HEK293 (cell line): ENCODE results near the gene NAT10.

ENCODE experiments used
- CTCF ChIA-PET: fragments of 350-600 bp; formaldehyde crosslinking; extraction: SDS; loops from one replicate; lab custom pipeline; 2021; ENCODE audit warnings: antibody characterized with exemption; lab: Yijun Ruan, JAX
- POLR2A ChIA-PET: fragments of 300-600 bp; formaldehyde crosslinking; extraction: SDS; loops from one replicate; lab custom pipeline; 2020; ENCODE audit warnings: antibody characterized with exemption, inconsistent platforms; lab: Yijun Ruan, JAX
- H3K27ac ChIP-seq: fragments of 200-500 bp; sonication (Bioruptor generic); 2 replicates; pipeline ENCODE4 v1.5.1; 2014; ENCODE audit warnings: low read depth, low read length, control low read depth, inconsistent platforms; ENCODE audit errors: extremely low read depth
- H3K36me3 ChIP-seq, 2 experiments: fragments of 200-500 bp in 1 of 2; sonication (Bioruptor generic) in 1 of 2; 1 replicate in 1 of 2; 2 replicates in 1 of 2; pipeline ENCODE4 v1.5.1; 2014 to 2017; ENCODE audit warnings: inconsistent platforms in 2 of 2, low read length in 2 of 2; ENCODE audit not compliant: control insufficient read depth in 2 of 2, insufficient read depth in 1 of 2
- H3K4me1 ChIP-seq: fragments of 200-500 bp; sonication (Bioruptor generic); 2 replicates; pipeline ENCODE4 v1.5.1; 2014; ENCODE audit warnings: mild to moderate bottlenecking, low read length, inconsistent platforms; ENCODE audit not compliant: control insufficient read depth, insufficient read depth
- H3K4me3 ChIP-seq: 2 replicates; pipeline ENCODE4 v1.5.1; 2011; ENCODE audit warnings: low read depth, mild to moderate bottlenecking, control low read depth, low read length, moderate library complexity
- H3K9me3 ChIP-seq: fragments of 200-500 bp; sonication (Bioruptor generic); 2 replicates; pipeline ENCODE4 v1.5.1; 2014; ENCODE audit warnings: low read depth, low read length, inconsistent platforms; ENCODE audit not compliant: control insufficient read depth, insufficient read depth
- HOXA7 ChIP-seq: sonication (generic); formaldehyde crosslinking; IDR thresholded peaks from 2 replicates; pipeline ENCODE4 v1.8.1; 2022; ENCODE audit warnings: missing genetic modification reagents, borderline replicate concordance
- HOXC10 ChIP-seq: sonication (generic); formaldehyde crosslinking; IDR thresholded peaks from 2 replicates; pipeline ENCODE4 v1.8.1; 2023; ENCODE audit warnings: mild to moderate bottlenecking, missing genetic modification reagents
- HOXD13 ChIP-seq: sonication (generic); formaldehyde crosslinking; IDR thresholded peaks from 2 replicates; pipeline ENCODE4 v1.8.0; 2022; ENCODE audit warnings: missing genetic modification reagents, borderline replicate concordance
- KLF9 ChIP-seq: fragments of 450-650 bp; formaldehyde crosslinking; IDR thresholded peaks from 2 replicates; pipeline ENCODE4 v1.5.1; 2016; ENCODE audit warnings: missing biosample characterization, missing genetic modification characterization, low read depth
- RBAK ChIP-seq: fragments of 450-650 bp; formaldehyde crosslinking; IDR thresholded peaks from 2 replicates; pipeline ENCODE4 v1.5.1; 2016; ENCODE audit warnings: missing biosample characterization, missing genetic modification characterization
- SCRT2 ChIP-seq: fragments of 450-650 bp; formaldehyde crosslinking; IDR thresholded peaks from 2 replicates; pipeline ENCODE4 v1.5.1; 2016; ENCODE audit warnings: missing biosample characterization, missing genetic modification characterization
- SP3 ChIP-seq: fragments of 450-650 bp; formaldehyde crosslinking; IDR thresholded peaks from 2 replicates; pipeline ENCODE4 v1.5.1; 2016; ENCODE audit warnings: missing biosample characterization, missing genetic modification characterization
- ZFP37 ChIP-seq: fragments of 450-650 bp; formaldehyde crosslinking; IDR thresholded peaks from 2 replicates; pipeline ENCODE4 v1.5.1; 2016; ENCODE audit warnings: missing biosample characterization, missing genetic modification characterization
- ZNF155 ChIP-seq: fragments of 450-650 bp; formaldehyde crosslinking; IDR thresholded peaks from 2 replicates; pipeline ENCODE4 v1.5.1; 2016; ENCODE audit warnings: missing biosample characterization, missing genetic modification characterization
- ZNF169 ChIP-seq: fragments of 450-650 bp; formaldehyde crosslinking; IDR thresholded peaks from 2 replicates; pipeline ENCODE4 v1.5.1; 2016; ENCODE audit warnings: missing biosample characterization, missing genetic modification characterization
- ZNF184 ChIP-seq: fragments of 450-650 bp; IDR thresholded peaks from 2 replicates; pipeline ENCODE4 v1.5.1; 2018; ENCODE audit warnings: missing biosample characterization, mild to moderate bottlenecking, missing genetic modification characterization
- ZNF248 ChIP-seq: fragments of 450-650 bp; formaldehyde crosslinking; IDR thresholded peaks from 2 replicates; pipeline ENCODE4 v1.5.1; 2017; ENCODE audit warnings: missing biosample characterization, missing genetic modification characterization
- ZNF274 ChIP-seq, 2 experiments: fragments of 200-500 bp in 1 of 2; fragments of 450-650 bp in 1 of 2; sonication (Bioruptor generic) in 1 of 2; formaldehyde crosslinking in 1 of 2; IDR thresholded peaks; 2 replicates each; pipeline versions ENCODE4 v1.5.1 to v1.6.1; 2014 to 2016; ENCODE audit warnings: borderline replicate concordance in 1 of 2, inconsistent platforms in 1 of 2, low read length in 1 of 2, missing biosample characterization in 1 of 2, missing genetic modification characterization in 1 of 2
- ZNF341 ChIP-seq: fragments of 450-650 bp; formaldehyde crosslinking; IDR thresholded peaks from 2 replicates; pipeline ENCODE4; 2016; ENCODE audit warnings: low read depth, missing biosample characterization, missing genetic modification characterization
- ZNF610 ChIP-seq: fragments of 450-650 bp; formaldehyde crosslinking; IDR thresholded peaks from 2 replicates; pipeline ENCODE4 v1.5.1; 2016; ENCODE audit warnings: missing biosample characterization, missing genetic modification characterization, borderline replicate concordance
- ZNF621 ChIP-seq: fragments of 450-650 bp; formaldehyde crosslinking; IDR thresholded peaks from 2 replicates; pipeline ENCODE4 v1.5.1; 2017; ENCODE audit warnings: missing biosample characterization, missing genetic modification characterization
- ZNF768 ChIP-seq: fragments of 450-650 bp; formaldehyde crosslinking; IDR thresholded peaks from 2 replicates; pipeline ENCODE4 v1.5.1; 2018; ENCODE audit warnings: missing biosample characterization, mild to moderate bottlenecking, missing genetic modification characterization
- ZNF777 ChIP-seq: fragments of 450-650 bp; formaldehyde crosslinking; IDR thresholded peaks from 2 replicates; pipeline ENCODE4 v1.5.1; 2017; ENCODE audit warnings: missing biosample characterization, missing genetic modification characterization, borderline replicate concordance
- ZNF837 ChIP-seq: fragments of 450-650 bp; formaldehyde crosslinking; IDR thresholded peaks from 2 replicates; pipeline ENCODE4 v1.5.1; 2016; ENCODE audit warnings: missing biosample characterization, missing genetic modification characterization
- ZXDB ChIP-seq: fragments of 450-650 bp; formaldehyde crosslinking; IDR thresholded peaks from 2 replicates; pipeline ENCODE4 v1.5.1; 2016; ENCODE audit warnings: missing biosample characterization, missing genetic modification characterization
- TF ChIP-seq, protein P1 (sequence below): fragments of 450-650 bp; formaldehyde crosslinking; IDR thresholded peaks from 2 replicates; pipeline ENCODE4 v1.5.1; 2017; ENCODE audit warnings: missing biosample characterization, mild to moderate bottlenecking, missing genetic modification characterization, moderate library complexity
- TF ChIP-seq, protein P2 (sequence below): fragments of 450-650 bp; formaldehyde crosslinking; conservative IDR thresholded peaks from 2 replicates; pipeline ENCODE4 v1.5.1; 2016; ENCODE audit warnings: low read depth, missing biosample characterization, missing genetic modification characterization
- TF ChIP-seq, protein P3 (sequence below): fragments of 450-650 bp; formaldehyde crosslinking; IDR thresholded peaks from 2 replicates; pipeline ENCODE4 v1.5.1; 2016; ENCODE audit warnings: missing biosample characterization, missing genetic modification characterization

NAT10 gene

DNA sequence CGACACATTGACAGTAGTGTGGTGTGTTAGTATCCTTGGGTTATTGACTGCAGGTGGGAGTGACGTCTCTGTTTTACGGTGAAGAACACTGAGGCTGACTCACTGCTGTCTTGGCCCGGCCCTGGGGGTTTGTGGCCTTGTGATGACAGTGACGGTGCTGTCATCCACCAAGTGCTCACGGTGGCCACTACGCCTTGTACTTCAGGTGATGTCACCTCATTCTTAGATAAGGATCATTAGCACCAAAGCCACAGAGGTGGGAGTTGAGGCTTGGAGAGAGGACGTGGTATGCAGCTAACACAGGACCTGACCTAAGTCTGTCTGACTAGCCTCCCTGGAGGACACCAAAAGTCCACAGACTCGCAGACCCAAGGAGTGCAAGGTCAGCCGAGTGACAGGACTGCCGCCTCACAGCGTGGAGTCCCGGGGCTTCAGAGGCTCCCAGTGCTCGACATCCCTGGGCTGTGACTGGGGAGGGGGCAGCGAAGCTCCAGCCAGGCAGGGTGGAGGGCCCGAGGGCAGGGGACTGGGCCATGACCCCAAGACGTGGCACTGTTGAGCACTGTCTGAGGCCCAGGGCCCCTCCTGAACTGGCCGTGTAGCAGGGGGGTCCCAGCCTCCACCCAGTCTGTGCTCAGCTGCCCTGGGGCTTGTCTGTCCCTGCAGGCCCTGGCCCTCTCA lies 56.5 kb downstream of the NAT10 start (continued):
- no peak for TF ChIP-seq HOXD13 (CRISPR knock-in tag)
- TF ChIP-seq ZNF155 = no peak
- TF ChIP-seq ZNF837 (tag by site-specific recombination) = no peak
- no peak for TF ChIP-seq HOXA7

DNA sequence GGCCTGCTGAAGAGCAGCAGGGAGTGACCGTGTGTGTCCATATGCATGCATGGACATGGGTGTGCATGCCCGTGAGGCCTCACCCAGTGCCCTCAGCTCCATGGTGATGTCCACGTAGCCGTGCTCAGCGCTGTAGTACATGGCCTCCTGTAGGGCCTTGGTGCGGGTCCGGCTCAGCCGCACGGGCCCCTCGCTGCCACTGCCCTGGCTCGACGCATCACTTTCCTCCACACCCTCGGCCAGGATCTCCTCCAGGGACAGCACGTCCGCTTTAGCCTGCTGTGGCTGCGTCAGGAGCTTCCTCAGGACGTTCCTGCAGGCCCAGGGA lies 57.0 kb downstream of the NAT10 start:
- no peak overlapping the region for H3K4me3 ChIP-seq
- no peak overlapping the region for H3K27ac ChIP-seq
- H3K36me3 ChIP-seq = peaks cover 0 to 58% of the 10 kb centered on the region in 2 experiments; a peak in 2 of 3 replicates
- no peaks in the 10 kb centered on the region for H3K4me1 ChIP-seq
- ChIA-PET CTCF (interaction anchor here (0.5 to 1.8 kb wide), 3 partner anchors 12 to 293 kb away, joined by 3 to 6 read pairs (median 3); no protein-coding TSS in a partner anchor), POLR2A (no interaction called here)
- TF ChIP-seq ZNF274 (IDR thresholded peaks at IDR 0.05; ENCODE audit: low read length) (no peak), ZNF274 (tag by site-specific recombination; IDR thresholded peaks at IDR 0.05; ENCODE audit: borderline replicate concordance) (no peak), ZXDB (tag by site-specific recombination) (no peak), ZNF610 (tag by site-specific recombination) (no peak), ZNF777 (tag by site-specific recombination) (no peak)
- no peaks in the 10 kb centered on the region for H3K9me3 ChIP-seq

DNA sequence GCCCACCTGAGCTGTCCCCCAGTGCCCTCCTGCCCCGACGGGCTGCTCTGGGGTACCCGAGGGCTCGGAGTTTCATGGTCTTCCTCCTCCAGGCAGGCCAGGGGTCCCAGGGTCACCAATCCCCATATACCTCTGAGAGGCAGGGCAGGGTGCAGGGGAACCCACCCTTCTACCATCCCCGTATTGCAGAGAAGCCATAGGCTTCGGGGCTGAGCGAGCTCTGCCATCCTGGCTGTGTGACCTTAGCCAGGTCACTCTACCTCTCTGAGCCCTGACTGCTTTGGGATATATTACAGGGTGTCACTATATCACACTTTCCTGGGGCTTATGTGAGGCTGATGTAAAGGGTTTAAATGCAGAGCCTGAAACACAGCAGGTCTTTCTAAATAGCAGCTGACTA lies 57.4 kb downstream of the NAT10 start:
- ChIA-PET CTCF (interaction anchor here (1.0 to 1.8 kb wide), 2 partner anchors 11 to 194 kb away, joined by 3 to 6 read pairs; no protein-coding TSS in a partner anchor), POLR2A (no interaction called here)
- no peaks in the 10 kb centered on the region for H3K9me3 ChIP-seq
- no peak overlapping the region for H3K4me3 ChIP-seq
- peaks cover 0 to 58% of the 10 kb centered on the region in 2 experiments; a peak in 2 of 3 replicates for H3K36me3 ChIP-seq
- TF ChIP-seq ZNF768 (tag by site-specific recombination) (peak; percentile 83), SCRT2 (tag by site-specific recombination) (no peak), ZNF184 (tag by site-specific recombination) (no peak), ZNF169 (tag by site-specific recombination) (no peak), KLF9 (tag by site-specific recombination) (no peak), SP3 (no peak)
- TF ChIP-seq, protein P1, sequence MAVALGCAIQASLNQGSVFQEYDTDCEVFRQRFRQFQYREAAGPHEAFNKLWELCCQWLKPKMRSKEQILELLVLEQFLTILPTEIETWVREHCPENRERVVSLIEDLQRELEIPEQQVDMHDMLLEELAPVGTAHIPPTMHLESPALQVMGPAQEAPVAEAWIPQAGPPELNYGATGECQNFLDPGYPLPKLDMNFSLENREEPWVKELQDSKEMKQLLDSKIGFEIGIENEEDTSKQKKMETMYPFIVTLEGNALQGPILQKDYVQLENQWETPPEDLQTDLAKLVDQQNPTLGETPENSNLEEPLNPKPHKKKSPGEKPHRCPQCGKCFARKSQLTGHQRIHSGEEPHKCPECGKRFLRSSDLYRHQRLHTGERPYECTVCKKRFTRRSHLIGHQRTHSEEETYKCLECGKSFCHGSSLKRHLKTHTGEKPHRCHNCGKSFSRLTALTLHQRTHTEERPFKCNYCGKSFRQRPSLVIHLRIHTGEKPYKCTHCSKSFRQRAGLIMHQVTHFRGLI (tag by site-specific recombination) = no peak
- H3K4me1 ChIP-seq = no peaks in the 10 kb centered on the region
- no peak overlapping the region for H3K27ac ChIP-seq

DNA sequence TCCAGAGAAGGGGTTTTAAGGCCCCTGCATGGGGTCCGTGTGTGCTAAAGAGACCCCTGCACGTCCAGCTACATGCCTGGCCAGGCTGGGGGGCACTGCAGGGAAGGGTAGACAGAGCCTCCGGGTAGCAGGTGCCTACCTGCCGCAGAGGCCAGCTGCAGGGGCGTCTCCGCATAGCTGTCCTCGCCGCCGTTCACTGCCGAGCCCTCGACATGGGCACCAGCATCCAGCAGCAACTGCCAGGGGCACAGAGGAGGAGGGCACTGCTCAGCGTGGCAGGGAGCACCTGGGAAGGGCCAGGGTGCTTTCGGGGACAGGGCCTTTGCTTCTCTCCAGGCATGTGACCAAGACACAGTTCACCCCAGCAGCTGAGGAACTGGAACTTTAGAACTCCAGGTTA lies 59.7 kb downstream of the NAT10 start:
- no peak overlapping the region for H3K4me3 ChIP-seq
- H3K9me3 ChIP-seq = no peaks in the 10 kb centered on the region
- H3K27ac ChIP-seq = no peak overlapping the region
- H3K4me1 ChIP-seq = no peaks in the 10 kb centered on the region
- CTCF ChIA-PET = interaction anchor here (0.5 to 1.5 kb wide), 4 partner anchors 9 to 168 kb away, joined by 3 to 5 read pairs (median 3); no protein-coding TSS in a partner anchor
- POLR2A ChIA-PET = no interaction called here
- peaks cover 0 to 45% of the 10 kb centered on the region in 2 experiments; a peak in 2 of 3 replicates for H3K36me3 ChIP-seq
- TF ChIP-seq HOXC10 (no peak), ZFP37 (tag by site-specific recombination) (no peak), ZNF248 (tag by site-specific recombination) (no peak), ZNF621 (no peak), ZNF341 (no peak), RBAK (tag by site-specific recombination) (no peak), SP3 (no peak)
- TF ChIP-seq, protein P2, sequence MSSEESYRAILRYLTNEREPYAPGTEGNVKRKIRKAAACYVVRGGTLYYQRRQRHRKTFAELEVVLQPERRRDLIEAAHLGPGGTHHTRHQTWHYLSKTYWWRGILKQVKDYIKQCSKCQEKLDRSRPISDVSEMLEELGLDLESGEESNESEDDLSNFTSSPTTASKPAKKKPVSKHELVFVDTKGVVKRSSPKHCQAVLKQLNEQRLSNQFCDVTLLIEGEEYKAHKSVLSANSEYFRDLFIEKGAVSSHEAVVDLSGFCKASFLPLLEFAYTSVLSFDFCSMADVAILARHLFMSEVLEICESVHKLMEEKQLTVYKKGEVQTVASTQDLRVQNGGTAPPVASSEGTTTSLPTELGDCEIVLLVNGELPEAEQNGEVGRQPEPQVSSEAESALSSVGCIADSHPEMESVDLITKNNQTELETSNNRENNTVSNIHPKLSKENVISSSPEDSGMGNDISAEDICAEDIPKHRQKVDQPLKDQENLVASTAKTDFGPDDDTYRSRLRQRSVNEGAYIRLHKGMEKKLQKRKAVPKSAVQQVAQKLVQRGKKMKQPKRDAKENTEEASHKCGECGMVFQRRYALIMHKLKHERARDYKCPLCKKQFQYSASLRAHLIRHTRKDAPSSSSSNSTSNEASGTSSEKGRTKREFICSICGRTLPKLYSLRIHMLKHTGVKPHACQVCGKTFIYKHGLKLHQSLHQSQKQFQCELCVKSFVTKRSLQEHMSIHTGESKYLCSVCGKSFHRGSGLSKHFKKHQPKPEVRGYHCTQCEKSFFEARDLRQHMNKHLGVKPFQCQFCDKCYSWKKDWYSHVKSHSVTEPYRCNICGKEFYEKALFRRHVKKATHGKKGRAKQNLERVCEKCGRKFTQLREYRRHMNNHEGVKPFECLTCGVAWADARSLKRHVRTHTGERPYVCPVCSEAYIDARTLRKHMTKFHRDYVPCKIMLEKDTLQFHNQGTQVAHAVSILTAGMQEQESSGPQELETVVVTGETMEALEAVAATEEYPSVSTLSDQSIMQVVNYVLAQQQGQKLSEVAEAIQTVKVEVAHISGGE (tag by site-specific recombination) = no peak
- TF ChIP-seq, protein P3, sequence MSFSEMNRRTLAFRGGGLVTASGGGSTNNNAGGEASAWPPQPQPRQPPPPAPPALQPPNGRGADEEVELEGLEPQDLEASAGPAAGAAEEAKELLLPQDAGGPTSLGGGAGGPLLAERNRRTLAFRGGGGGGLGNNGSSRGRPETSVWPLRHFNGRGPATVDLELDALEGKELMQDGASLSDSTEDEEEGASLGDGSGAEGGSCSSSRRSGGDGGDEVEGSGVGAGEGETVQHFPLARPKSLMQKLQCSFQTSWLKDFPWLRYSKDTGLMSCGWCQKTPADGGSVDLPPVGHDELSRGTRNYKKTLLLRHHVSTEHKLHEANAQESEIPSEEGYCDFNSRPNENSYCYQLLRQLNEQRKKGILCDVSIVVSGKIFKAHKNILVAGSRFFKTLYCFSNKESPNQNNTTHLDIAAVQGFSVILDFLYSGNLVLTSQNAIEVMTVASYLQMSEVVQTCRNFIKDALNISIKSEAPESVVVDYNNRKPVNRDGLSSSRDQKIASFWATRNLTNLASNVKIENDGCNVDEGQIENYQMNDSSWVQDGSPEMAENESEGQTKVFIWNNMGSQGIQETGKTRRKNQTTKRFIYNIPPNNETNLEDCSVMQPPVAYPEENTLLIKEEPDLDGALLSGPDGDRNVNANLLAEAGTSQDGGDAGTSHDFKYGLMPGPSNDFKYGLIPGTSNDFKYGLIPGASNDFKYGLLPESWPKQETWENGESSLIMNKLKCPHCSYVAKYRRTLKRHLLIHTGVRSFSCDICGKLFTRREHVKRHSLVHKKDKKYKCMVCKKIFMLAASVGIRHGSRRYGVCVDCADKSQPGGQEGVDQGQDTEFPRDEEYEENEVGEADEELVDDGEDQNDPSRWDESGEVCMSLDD (tag by site-specific recombination) = no peak
